C4-2B (cell line): Measurements from ENCODE around the gene PEX11B.

Source experiments
- H3K27ac ChIP-seq: fragments of 450-650 bp; 2 replicates; pipeline ENCODE4 v1.5.1; 2017
- ZFX ChIP-seq: fragments of 450-650 bp; IDR thresholded peaks from 2 replicates; pipeline ENCODE4 v1.6.1; 2017
- TF ChIP-seq, protein P1 (sequence below): fragments of 450-650 bp; conservative IDR thresholded peaks from 2 replicates; pipeline ENCODE4 v1.5.1; 2017; ENCODE audit warnings: mild to moderate bottlenecking

Gene PEX11B, protein sequence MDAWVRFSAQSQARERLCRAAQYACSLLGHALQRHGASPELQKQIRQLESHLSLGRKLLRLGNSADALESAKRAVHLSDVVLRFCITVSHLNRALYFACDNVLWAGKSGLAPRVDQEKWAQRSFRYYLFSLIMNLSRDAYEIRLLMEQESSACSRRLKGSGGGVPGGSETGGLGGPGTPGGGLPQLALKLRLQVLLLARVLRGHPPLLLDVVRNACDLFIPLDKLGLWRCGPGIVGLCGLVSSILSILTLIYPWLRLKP

DNA sequence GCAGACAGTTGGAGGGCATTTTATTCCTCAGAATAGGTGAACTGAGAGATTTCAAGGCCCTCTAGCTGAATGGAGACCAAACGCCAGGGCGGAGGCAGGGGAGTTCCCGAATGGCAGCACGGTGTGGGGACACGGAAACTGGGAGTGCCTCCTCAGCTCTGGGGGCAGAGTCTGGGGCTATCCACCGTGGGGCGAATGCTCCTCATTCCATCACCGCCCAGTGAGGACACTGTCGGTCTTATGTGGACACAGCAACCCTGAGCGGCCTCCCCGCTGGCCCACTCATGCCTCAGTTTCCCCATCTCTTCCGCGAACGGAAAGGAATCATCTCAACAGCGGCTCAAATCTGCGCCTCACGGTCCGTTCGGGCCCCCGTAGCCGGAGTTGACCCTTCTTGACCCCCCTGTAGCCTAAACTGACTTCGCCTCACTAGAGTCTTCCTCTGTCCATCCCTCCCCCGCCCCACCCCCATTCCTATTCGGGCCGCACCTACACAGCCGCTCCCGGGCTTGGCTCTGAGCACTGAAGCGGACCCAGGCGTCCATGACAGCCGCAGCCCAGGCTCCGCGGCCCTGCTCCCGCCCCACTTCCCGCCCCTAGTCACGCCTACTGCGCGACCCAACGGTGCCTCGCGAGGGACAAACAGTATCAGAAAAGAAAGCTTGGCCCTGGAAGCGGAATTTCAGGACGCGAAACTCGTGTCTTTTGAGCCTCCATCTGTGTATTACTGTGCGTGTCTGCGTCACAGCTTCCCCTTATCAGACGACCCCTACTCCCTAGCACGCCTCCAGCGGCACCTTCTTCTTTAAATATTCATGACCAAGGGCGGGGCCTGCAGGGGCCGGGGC lies at the start of gene PEX11B:
PEX11B (minus strand) TSS at position 574 of the 848 bp plus-strand sequence; CDS start at position 545, 29 bp downstream.
- peak within 1 kb of the TSS; percentile 75 for H3K27ac ChIP-seq

DNA sequence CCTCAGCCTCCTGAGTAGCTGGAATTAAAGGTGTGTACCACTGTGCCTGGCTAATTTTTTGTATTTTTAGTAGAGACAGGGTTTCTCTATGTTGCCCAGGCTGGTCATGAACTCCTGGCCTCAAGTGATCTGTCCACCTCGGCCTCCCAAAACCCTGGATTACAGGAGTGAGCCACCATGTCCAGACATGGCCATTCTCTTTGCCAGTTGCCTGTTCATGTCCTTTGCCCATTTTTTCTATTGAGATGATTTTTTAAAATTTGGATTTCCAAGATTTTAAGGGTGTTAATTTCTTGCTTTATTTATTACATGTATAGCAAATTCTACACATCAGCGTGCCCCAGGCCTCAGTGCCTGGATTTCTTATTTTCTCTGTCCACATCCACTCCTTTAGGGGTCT lies 48.8 kb upstream of the PEX11B start:
- H3K27ac ChIP-seq: no peak overlapping the region
- no peak for TF ChIP-seq ZFX
- TF ChIP-seq, protein P1, sequence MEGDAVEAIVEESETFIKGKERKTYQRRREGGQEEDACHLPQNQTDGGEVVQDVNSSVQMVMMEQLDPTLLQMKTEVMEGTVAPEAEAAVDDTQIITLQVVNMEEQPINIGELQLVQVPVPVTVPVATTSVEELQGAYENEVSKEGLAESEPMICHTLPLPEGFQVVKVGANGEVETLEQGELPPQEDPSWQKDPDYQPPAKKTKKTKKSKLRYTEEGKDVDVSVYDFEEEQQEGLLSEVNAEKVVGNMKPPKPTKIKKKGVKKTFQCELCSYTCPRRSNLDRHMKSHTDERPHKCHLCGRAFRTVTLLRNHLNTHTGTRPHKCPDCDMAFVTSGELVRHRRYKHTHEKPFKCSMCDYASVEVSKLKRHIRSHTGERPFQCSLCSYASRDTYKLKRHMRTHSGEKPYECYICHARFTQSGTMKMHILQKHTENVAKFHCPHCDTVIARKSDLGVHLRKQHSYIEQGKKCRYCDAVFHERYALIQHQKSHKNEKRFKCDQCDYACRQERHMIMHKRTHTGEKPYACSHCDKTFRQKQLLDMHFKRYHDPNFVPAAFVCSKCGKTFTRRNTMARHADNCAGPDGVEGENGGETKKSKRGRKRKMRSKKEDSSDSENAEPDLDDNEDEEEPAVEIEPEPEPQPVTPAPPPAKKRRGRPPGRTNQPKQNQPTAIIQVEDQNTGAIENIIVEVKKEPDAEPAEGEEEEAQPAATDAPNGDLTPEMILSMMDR: no peak

More for the DNA sequence above, at the start of gene PEX11B:
- 0 out of 2 replicates have a peak, but pooled peaks have one; percentile 32 for TF ChIP-seq ZFX
- TF ChIP-seq, protein P1: no peak

DNA sequence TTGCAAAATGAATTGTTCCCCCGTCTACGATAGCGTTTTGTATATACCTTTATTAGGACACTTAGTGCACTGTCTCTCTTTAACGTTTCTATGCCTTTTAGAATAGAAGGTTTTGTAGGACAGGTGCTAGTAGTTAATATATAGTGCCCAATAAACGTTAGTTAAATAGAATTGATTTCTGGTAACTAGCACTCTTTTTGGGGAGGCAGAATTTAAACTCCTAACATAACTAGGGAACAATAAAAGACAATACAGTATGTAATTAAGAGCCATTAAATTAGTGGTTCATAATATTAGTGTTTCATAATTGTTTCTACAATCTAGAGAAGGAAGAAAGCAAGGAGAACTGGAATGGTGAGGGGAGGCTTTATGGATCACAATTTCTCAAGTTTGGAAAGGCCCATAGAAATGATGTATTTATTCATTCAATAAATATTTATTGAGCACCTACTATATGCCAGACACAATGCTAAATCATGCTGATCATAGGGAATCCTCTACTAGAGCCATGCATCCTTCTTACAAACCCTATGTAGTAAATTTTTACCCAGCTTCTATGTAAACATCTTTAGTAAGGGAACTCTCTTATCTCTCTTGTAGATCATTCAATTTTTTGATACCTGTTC lies 46.7 kb upstream of the PEX11B start:
- TF ChIP-seq, protein P1: no peak
- TF ChIP-seq ZFX: no peak
- H3K27ac ChIP-seq: no peak overlapping the region; the same call in 1 of the 2 replicates

DNA sequence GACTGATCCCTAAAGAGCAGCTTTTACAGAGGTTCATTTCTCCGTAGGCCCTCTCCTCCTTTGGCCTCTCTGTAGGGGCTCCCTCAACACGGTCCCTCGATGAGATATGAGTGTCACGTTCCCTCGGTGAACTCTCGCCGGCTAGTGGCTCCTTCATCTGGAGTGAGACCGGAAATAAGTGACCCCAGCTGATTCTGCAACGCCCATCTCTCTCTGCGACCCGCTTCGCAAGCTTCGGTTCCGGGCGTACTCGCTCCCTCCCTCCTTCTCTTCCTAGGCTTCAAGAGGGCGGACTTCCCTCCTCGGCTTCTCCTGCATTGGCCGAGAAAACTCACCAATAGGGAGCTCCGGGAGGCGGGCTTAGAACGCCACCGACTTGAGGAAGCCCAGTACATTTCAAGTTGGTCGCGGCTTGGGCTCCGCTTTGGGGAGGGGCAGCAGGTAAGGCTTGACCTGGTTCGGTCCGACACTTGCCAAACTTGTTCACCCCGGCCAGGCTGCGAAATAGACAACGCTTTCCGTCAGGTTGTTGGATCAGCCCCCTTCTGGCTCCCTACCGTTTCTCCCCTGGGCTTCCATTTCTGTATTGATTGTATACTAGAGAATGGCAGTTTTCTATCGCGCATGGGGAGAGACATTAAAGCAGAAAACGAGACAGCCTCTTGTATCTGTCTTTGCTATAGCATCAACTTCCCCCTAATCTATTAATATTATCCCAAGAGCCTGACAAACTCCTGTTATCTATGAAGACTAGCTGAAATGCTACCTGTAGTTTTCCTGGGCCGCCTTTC lies 46.0 kb upstream of the PEX11B start, which contains the start of the genes ANKRD34A and POLR3GL:
ANKRD34A (minus strand) TSS at position 248 of the 791 bp plus-strand sequence. CDS start 2,816 bp downstream, outside the sequence.
POLR3GL (plus strand) TSS at position 363 of the 791 bp plus-strand sequence. CDS start 10,176 bp downstream, outside the sequence.
- peak within 1 kb of the TSS; percentile 64 for H3K27ac ChIP-seq
- TF ChIP-seq, protein P1: no peak
- no peak for TF ChIP-seq ZFX

DNA sequence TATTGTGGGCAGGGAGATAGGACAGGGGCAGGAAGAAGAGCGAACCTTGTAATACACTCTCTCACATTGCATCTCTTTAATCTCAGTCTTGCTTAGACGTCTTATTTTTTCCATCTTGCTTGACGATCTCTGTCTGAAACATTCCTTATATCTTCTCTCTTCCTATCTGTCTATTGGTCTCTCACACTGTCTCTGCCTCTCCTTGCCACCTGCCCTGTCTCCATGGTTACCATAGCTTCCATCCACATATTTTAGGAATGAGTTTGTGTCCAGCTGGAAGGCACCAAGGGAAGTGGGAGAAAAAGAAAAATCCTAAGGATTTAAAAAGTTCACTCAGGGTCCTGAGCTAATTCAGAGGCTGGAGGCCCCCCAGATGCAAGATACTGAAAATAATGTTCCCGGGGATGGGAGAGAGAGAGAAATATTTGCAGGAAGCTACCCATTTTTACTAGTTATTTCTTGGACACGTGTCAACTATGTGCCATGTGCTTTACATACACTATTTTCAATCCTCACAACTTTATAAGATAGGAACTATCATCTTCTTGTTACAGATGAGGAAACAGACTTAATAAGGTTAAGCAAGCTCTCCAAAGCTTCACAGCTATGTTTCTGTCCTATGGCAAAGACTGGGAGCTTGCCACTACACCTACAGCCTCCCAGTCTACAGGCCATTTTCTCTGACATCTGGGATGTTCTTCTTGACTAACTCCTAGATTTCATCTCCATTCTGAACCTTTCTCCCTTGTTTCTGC lies 44.9 kb upstream of the PEX11B start:
- TF ChIP-seq, protein P1: no peak
- TF ChIP-seq ZFX: no peak
- H3K27ac ChIP-seq: peak overlapping the region; percentile 64
